NCI-H2227 (cell line): ENCODE results near the gene CFAP141.
"Not testable (repeated sequence)": the region's sequence is repeated elsewhere in the genome, so short reads cannot be mapped to it uniquely, and the experiment has no call there.

ENCODE experiments used
- DNase-seq: peaks from one replicate; lab custom pipeline; 2025; ENCODE audit not compliant: unreplicated experiment; lab: John Stamatoyannopoulos, UW

Gene CFAP141

GRCh38 chr1:154206196-154206595 is at the start of gene CFAP141:
TSS of gene CFAP141 (minus strand) at chr1:154206333. CDS start at chr1:154206307, 26 bp downstream.
- no peak for DNase-seq

- DNase-seq, result no peak
These were observed 47.5 kb upstream of the CFAP141 start for GRCh38 chr1:154253671-154254070.

- DNase-seq, result no peak
These were observed 35.7 kb upstream of the CFAP141 start for GRCh38 chr1:154241703-154242351.

DNA sequence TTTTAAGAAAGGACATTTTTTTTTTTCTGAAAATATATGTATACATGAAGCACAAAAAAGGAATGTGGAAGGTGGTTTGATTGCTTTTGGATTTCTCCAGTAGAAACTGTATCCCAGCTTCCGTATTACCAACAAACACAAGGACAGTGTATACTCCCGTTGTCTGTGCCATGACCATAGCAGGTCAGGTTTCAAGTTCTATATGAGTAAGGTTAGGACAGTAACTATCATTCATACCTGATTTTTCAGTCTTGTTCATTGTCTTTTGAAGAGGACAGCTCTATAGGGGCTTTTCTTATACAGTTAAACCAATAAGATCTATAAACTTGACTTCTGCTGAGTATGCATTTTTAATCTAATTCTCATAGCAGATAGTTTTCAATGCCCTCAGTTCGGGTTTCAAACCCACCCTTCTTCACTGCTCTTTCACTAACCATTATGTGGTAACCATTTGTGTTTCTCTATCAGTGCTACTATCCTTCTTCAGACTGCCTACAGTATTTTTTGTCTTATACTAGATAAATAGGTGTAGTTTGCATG is 34.2 kb upstream of the CFAP141 start:
- no peak for DNase-seq

DNA sequence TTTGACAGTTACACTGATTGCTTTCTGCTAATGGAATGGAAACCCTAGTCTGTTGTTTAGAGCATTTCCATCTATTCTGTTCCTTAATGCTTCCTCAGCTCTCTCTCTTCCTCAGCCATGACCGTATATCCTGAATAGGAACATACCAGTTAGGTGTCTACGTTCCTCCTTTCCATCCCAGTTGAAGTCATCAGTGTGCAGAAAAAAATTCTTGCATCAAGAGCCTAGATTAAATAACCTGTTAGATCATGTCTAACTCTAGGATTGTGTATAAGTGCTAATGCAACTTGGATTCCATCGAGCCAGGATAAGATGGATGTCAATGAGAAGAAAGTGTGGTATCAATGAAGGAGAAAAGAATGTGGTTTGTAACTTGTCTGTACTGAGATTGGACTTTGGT is 33.4 kb upstream of the CFAP141 start:
- DNase-seq, result no peak

DNA sequence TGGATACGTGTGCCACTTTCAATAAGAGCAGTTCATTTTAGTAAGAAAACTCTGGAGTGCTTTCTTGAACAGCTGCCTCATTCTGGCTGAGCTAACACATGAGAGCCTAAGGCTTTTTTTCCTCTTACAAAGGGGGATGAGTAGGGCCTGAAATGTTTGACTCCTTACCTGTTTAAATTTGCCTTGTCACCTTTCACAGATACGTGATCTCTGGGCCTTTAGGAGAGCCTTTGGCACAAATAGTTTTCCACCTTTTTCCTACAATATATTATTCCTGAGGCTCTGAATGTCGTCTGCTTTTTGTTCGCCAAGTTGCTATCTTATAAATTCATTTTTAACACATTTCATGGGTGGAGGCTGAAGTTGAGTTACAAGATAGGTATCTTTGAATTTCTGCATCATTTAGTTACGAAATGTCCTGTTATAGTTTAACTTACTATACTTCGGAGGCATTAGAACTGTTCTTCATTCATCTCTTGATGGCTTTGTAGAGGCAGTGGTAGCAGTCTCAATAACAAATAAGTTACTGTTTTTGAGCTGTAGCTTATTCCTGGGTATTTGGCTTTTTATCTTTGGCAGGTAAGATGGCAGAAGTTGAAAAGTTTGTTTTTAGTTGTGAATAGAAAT is 31.9 kb upstream of the CFAP141 start:
- no peak for DNase-seq

GRCh38 chr1:154237435-154237834 is 31.3 kb upstream of the CFAP141 start:
- DNase-seq, result no peak

GRCh38 chr1:154236855-154237254 is 30.7 kb upstream of the CFAP141 start:
- DNase-seq, result no peak

DNA sequence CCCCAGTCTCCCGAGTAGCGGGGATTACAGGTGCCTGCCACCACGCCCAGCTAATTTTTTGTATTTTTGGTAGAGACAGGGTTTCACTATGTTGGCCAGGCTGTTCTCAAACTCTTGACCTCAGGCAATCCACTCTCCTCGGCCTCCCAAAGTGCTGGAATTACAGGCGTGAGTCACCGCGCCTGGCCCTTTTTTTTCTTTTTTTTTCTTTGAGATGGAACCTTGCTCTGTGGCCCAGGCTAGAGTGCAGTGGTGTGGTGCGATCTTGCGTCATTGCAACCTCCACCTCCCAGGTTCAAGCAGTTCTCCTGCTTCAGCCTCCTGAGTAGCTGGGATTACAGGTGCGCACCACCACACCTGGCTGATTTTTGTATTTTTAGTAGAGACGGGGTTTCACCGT is 27.0 kb upstream of the CFAP141 start:
- not testable (repeated sequence) for DNase-seq

DNA sequence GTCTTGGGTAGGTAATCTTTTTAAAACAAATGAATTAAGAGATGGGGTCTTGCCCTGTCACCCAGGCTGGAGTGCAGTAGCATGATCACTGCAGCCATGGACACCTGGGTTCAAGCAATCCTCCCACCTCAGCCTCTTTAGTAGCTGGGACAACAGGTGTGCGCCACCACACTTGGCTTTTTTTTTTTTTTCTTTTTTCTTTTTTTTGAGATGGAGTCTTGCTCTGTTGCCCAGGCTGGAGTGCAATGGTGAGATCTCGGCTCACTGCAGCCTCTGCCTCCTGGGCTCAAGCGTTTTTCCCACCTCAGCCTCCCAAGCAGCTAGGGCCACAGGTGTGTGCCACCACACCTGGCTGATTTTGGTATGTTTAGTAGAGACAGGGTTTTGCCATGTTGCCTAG is 25.0 kb upstream of the CFAP141 start:
- DNase-seq, result not testable (repeated sequence)

DNA sequence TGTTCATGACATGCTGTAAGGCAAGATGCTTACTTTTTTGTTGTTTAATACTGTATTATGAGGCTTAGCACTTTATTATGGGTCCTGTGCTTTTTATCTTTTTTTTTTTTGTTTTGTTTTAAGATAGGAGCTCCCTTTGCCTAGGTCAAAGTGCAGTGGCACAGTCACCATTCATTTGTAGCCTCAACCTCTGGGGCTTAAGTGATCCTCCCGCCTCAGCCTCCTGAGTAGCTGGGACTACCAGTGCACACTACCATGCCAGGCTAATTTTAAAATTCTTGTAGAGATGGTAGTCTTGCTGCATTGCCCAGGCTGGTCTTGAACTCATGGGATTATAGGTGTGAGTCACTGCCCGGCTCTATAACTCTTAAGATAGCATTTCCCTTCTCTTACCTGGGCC is 19.2 kb upstream of the CFAP141 start:
- no peak for DNase-seq

GRCh38 chr1:154223621-154224020 is 17.5 kb upstream of the CFAP141 start:
- DNase-seq, result no peak

- no peak for DNase-seq
These were observed 16.8 kb upstream of the CFAP141 start for GRCh38 chr1:154222918-154223317.

DNA sequence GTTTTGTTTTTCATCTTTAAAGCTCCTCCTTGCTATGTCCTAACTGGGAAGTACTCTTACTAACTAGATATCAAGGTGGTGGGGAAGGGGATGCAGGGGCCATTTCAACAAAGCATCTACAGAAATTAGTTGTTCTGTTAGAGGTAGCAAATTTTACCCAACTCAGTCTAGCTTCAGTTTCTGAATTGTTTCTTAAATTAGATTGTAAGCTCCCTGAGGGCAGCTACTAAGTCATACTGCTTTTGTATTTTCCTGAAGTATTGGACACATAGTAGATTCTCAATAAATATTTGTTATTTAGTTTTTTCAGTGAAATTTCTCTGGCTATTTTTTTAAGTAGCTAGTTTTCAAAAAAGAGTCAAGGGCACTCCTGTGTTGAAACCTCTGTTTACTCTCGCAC is 16.4 kb upstream of the CFAP141 start:
- no peak for DNase-seq

DNA sequence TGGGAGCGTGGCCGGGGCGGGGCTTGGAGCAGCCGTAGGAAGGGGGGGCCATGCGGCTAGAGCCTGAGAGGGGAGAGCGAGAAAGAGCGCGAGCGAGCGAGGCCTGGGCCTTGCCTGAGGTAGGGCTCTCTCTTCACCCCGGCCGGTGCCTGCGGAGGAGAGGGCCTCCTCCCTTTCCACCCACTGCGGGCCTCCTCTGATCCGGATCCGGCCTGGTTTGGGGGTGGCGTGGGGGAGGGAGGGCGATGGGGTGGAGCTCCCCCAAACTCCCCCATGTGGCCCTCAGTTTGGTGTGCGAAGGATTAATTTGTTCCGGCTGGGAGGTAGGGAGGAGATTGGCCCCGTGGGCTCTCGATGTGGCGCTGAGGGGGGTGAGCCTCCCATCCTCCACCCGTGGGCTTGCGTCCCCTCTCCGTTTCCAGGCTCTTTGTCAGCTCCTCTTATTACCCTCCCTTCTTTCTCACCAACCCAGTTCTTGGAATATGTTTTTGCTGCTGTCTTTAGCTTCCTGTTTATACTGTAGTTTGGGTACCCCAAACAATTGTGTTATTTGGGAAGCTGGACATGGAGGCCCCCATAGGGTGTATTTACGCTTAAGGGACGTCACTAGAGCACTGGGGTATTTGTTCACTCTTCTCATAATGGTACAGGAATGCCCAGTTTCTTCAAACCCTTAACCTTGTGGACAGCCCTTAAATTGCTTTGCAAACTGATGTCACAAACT is 15.3 kb upstream of the CFAP141 start:
- DNase-seq, result peak; percentile 66

DNA sequence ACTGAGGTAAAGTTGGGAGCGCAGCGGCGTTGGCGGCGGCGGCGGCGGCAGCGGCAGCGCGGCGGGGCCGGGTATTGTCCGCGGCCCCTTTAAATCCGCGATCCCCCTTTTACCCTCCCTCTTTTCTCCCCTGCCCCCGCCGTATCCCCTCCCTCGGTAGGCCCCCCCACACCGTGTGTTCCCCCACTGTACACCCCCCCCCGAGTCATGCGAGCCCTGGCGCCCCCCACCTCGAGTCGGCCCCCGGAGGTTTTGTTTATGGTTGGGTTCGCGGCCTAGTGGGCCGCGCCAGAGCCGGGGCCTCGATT is 14.8 kb upstream of the CFAP141 start:
- DNase-seq, result no peak

DNA sequence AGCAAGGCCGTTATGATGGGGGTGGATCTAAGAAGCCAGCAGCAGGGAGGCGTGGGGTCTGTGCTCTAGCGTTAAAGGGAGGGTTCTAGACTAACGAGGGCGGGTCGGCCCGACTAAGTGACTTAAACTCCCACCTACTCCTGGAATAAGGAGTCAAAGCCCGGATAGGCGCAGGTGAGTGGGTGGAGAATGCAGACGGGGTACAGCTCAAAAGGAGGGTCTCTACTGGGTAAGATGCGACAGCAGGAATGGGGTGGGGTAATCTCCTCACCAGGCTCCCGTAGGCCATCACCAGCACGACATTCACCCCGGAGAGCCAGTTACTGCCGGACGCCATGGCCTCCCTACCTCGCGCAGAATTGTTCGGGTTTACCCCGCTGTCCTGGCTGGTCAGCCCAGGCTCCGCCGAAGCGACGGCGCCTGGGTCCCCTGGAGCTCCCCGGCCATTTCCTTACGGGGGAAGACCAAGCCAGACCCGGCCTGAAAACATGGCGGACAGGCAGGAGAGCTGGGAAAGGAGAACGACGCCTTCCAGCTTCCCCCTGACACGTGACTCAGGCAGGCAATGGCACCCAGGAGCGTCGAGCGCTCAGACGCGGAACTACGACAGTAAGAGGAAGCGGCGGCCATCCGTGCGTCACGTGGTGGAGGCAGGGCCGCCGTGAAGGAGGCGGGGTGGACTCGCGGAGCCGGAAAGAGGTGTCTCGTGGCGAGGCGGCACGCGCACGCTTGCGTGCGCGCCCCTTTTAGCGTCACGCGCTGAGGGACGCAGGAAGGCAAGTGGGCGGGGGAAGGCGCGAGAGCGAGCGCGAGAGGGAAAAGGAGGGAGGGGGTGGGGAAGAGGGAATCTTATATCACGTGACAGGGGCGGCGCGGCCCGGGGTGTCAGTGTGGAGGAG is 14.2 kb upstream of the CFAP141 start, which contains the start of gene UBAP2L:
TSS of gene UBAP2L (plus strand) at position 885 of the 899 bp plus-strand sequence. CDS start 4,169 bp downstream, outside the sequence.
- peak; percentile 100 for DNase-seq

DNA sequence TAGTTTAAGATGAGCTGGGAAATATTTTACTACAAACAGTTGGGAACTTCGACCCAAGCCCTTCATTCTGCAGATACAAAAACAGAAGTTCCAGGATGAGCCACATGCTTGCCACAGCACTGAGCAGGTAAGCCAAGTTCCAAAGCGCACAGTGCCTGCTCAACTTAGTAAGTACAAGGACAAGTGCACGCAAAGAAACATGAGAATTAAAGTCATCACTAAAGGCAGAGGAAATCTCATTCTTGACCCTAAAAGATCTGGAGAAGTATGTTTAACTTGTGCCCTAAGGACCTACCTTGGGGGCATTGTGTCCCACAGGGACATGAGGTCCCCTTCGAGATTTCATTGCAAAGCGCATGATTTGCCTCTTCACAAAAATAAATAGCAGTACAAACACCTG is 13.4 kb upstream of the CFAP141 start:
- no peak for DNase-seq

DNA sequence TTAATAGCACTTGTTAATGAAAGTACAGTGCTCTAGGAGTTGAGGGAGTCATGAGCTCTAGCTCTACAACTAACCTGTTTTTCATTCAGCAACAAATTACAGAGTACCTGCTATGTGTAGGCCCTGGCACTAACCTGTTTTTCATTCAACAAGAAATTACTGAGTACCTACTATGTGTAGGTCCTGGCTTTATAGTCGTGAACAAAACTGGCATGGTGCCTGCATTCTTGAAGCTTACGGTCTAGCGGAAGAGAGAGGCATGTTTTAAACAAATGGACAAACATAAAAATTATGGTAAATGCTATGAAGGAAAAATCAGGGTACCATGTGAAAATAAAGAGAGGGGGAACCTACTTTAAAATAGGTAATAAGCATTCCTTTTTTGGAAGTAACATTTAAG is 12.4 kb upstream of the CFAP141 start:
- DNase-seq, result no peak

- no peak for DNase-seq
These were observed 7.1 kb upstream of the CFAP141 start for GRCh38 chr1:154213274-154213673.

DNA sequence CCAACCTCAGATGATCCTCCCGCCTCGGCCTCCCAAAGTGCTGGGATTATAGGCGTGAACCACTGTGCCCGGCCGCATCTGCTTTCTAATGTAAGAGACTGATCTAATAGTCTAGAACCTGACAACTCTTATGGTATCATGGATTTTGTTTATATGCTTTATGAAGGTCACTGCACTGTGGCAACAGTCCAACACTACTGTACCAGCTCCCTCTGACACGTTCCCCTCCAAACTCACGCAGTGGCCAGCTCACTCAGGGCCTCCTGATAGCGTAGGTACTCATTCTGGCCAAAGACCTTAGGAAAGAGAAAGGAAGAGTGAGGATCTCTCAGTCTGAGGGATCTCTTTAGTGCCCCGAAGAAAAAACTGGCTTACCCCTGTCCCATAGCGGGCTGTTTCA is 6.0 kb upstream of the CFAP141 start:
- DNase-seq, result no peak
